A549 treated with CORT108297 at 1 μM for 4 hours (cell line): ENCODE results near the gene PRRC2A. TPM values are rescaled to one million over a fixed set of nuclear protein-coding genes. Genes with fewer than 3 reads are reported as not detected.

Source experiments
- total RNA-seq: library from RNA; stranded (reverse); fragments of 200-300 nt; extraction: Qiagen RNA extraction; gene quantifications from 5 replicates; pipeline ENCODE4 v1.2.3, GENCODE V29; 2022

The PRRC2A gene
- total RNA-seq, 1 experiment from 2014 or later: 93.6 TPM

Other genes starting within 250 kb of the PRRC2A start
- 26.1 to 29.0 TPM (median 27.9 TPM) in 5 replicates for gene MICA, start 217.1 kb upstream of the PRRC2A start, total RNA-seq
- gene MICB, start 122.6 kb upstream of the PRRC2A start, total RNA-seq: 7.0 to 9.3 TPM (median 7.4 TPM) in 5 replicates
- gene MCCD1, start 91.8 kb upstream of the PRRC2A start, total RNA-seq: not detected in 5 replicates
- gene DDX39B, start 78.7 kb upstream of the PRRC2A start, total RNA-seq: 321 to 413 TPM (median 373 TPM) in 5 replicates
- 0.54 to 1.1 TPM (median 0.67 TPM) in 5 replicates for gene ATP6V1G2, start 74.1 kb upstream of the PRRC2A start, total RNA-seq
- gene NFKBIL1, start 73.1 kb upstream of the PRRC2A start, total RNA-seq: 9.2 to 12.4 TPM (median 11.8 TPM) in 5 replicates
- gene LTA, start 48.4 kb upstream of the PRRC2A start, total RNA-seq: 0.11 to 0.23 TPM in 2 of 5 replicates, not detected in the others
- 0.06 to 0.36 TPM (median 0.09 TPM) in 4 of 5 replicates, not detected in the other for gene TNF, start 45.1 kb upstream of the PRRC2A start, total RNA-seq
- 0.22 to 0.38 TPM (median 0.33 TPM) in 5 replicates for gene LTB, start 38.3 kb upstream of the PRRC2A start, total RNA-seq
- 0.46 to 0.73 TPM in 2 of 5 replicates, not detected in the others for gene LST1, start 34.4 kb upstream of the PRRC2A start, total RNA-seq
- not detected in 5 replicates for gene NCR3, start 27.7 kb upstream of the PRRC2A start, total RNA-seq
- gene AIF1, start 5.5 kb upstream of the PRRC2A start, total RNA-seq: not detected in 5 replicates
- 114 to 156 TPM (median 146 TPM) in 5 replicates for gene BAG6, start 31.9 kb downstream of the PRRC2A start, total RNA-seq
- 2.9 to 4.1 TPM (median 3.0 TPM) in 5 replicates for gene APOM, start 35.2 kb downstream of the PRRC2A start, total RNA-seq
- 10.3 to 13.2 TPM (median 12.6 TPM) in 5 replicates for gene C6orf47, start 40.1 kb downstream of the PRRC2A start, total RNA-seq
- gene GPANK1, start 44.3 kb downstream of the PRRC2A start, total RNA-seq: 10.8 to 12.2 TPM (median 11.7 TPM) in 5 replicates
- 165 to 184 TPM (median 170 TPM) in 5 replicates for gene CSNK2B, start 45.4 kb downstream of the PRRC2A start, total RNA-seq
- gene LY6G5B, start 49.3 kb downstream of the PRRC2A start, total RNA-seq: 3.8 to 5.0 TPM (median 4.3 TPM) in 5 replicates
- gene LY6G5C, start 60.4 kb downstream of the PRRC2A start, total RNA-seq: 1.1 to 2.0 TPM (median 1.6 TPM) in 5 replicates
- gene ABHD16A, start 82.6 kb downstream of the PRRC2A start, total RNA-seq: 16.5 to 20.4 TPM (median 19.3 TPM) in 5 replicates
- not detected in 5 replicates for gene LY6G6F, start 86.2 kb downstream of the PRRC2A start, total RNA-seq
- not detected in 5 replicates for gene LY6G6D, start 94.6 kb downstream of the PRRC2A start, total RNA-seq
- gene LY6G6C, start 101.0 kb downstream of the PRRC2A start, total RNA-seq: 0.09 to 0.12 TPM (median 0.10 TPM) in 3 of 5 replicates, not detected in the others
- not detected in 5 replicates for gene MPIG6B, start 102.7 kb downstream of the PRRC2A start, total RNA-seq
- gene DDAH2, start 108.6 kb downstream of the PRRC2A start, total RNA-seq: 28.8 to 35.0 TPM (median 32.1 TPM) in 5 replicates
- gene CLIC1, start 115.8 kb downstream of the PRRC2A start, total RNA-seq: 497 to 519 TPM (median 513 TPM) in 5 replicates
- 11.5 to 15.5 TPM (median 14.0 TPM) in 5 replicates for gene MSH5, start 119.3 kb downstream of the PRRC2A start, total RNA-seq
- 2.7 to 4.9 TPM (median 4.1 TPM) in 5 replicates for gene SAPCD1, start 141.9 kb downstream of the PRRC2A start, total RNA-seq
- 1.5 to 2.0 TPM (median 1.8 TPM) in 5 replicates for gene VWA7, start 156.6 kb downstream of the PRRC2A start, total RNA-seq
- gene VARS1, start 175.0 kb downstream of the PRRC2A start, total RNA-seq: 47.0 to 60.8 TPM (median 59.2 TPM) in 5 replicates
- gene LSM2, start 186.3 kb downstream of the PRRC2A start, total RNA-seq: 48.5 to 67.7 TPM (median 60.4 TPM) in 5 replicates
- gene HSPA1L, start 194.6 kb downstream of the PRRC2A start, total RNA-seq: 1.5 to 2.2 TPM (median 1.8 TPM) in 5 replicates
- gene HSPA1A, start 194.8 kb downstream of the PRRC2A start, total RNA-seq: 250 to 374 TPM (median 304 TPM) in 5 replicates
- gene HSPA1B, start 207.0 kb downstream of the PRRC2A start, total RNA-seq: 191 to 290 TPM (median 231 TPM) in 5 replicates
- 23.0 to 37.8 TPM (median 29.3 TPM) in 5 replicates for gene NEU1, start 242.1 kb downstream of the PRRC2A start, total RNA-seq